Endothelial cell of umbilical vein (primary cell): Measurements from ENCODE around the gene ANXA5. TPM values are rescaled to one million over a fixed set of nuclear protein-coding genes. Genes with fewer than 3 reads are reported as not detected.
A peak's percentile ranks its signal among the peaks of the same experiment; 100 is the strongest.

Experiments
- BruUV-seq: library from RNA; stranded (reverse); fragments of 400-500 nt; replicated peaks from 2 replicates; lab custom pipeline; 2021; lab: Mats Ljungman, UMichigan
- CTCF ChIA-PET: fragments of 300-600, 350-600 bp; sonication (Branson Sonifier 250); formaldehyde crosslinking; loops from one replicate; lab custom pipeline; 2021; ENCODE audit warnings: antibody characterized with exemption, inconsistent platforms; lab: Charles Lee
- POLR2A ChIA-PET: fragments of 300-600, 350-600 bp; sonication (Branson Sonifier 250); formaldehyde crosslinking; loops from one replicate; lab custom pipeline; 2021; ENCODE audit warnings: antibody characterized with exemption, inconsistent platforms; lab: Charles Lee
- DNase-seq: peaks from one replicate; pipeline ENCODE4 v3.0.0-alpha.2; 2011; ENCODE audit warnings: low read depth, low spot score
- FAIRE-seq: peaks from 2 replicates; lab custom pipeline; 2011; peaks lifted over from hg19 to GRCh38; lab: Jason Lieb, UNC
- H2AFZ ChIP-seq: 2 replicates; pipeline ENCODE4 v1.6.0; 2012; ENCODE audit warnings: low read depth, low read length, control low read depth, inconsistent platforms
- H3K27ac ChIP-seq: 2 replicates; pipeline ENCODE4 v1.5.1; 2011; ENCODE audit warnings: low read depth, mild to moderate bottlenecking, control low read depth, low read length, moderate library complexity; ENCODE audit not compliant: insufficient read depth
- H3K27me3 ChIP-seq, 2 experiments: 2 replicates each; pipeline versions ENCODE4 v1.6.0 to v1.6.1; 2011; ENCODE audit warnings: low read length in 2 of 2, mixed read lengths in 1 of 2; ENCODE audit not compliant: control insufficient read depth in 2 of 2, insufficient read depth in 2 of 2
- H3K36me3 ChIP-seq, 2 experiments: 2 replicates in 1 of 2; 3 replicates in 1 of 2; pipeline ENCODE4 v1.5.1; 2011; ENCODE audit warnings: low read length in 2 of 2, mild to moderate bottlenecking in 1 of 2, moderate library complexity in 1 of 2; ENCODE audit not compliant: control insufficient read depth in 2 of 2, insufficient read depth in 2 of 2; ENCODE audit errors: extremely low read depth in 1 of 2
- H3K4me1 ChIP-seq: 3 replicates; pipeline ENCODE4 v1.5.1; 2011; ENCODE audit warnings: mild to moderate bottlenecking, low read length; ENCODE audit not compliant: control insufficient read depth, insufficient read depth; ENCODE audit errors: extremely low read depth
- H3K4me2 ChIP-seq: 2 replicates; pipeline ENCODE4 v1.6.1; 2011; ENCODE audit warnings: low read length, control low read depth, mixed read lengths; ENCODE audit not compliant: insufficient read depth
- H3K4me3 ChIP-seq, 3 experiments: fragments of 200-600 bp in 1 of 3; sonication (generic), shearing (Covaris generic) in 1 of 3; replicated peaks in 1 of 3; 2 replicates each; pipeline ENCODE4 v1.5.1; 2011 to 2016; ENCODE audit warnings: control low read depth in 3 of 3, low read length in 3 of 3, mild to moderate bottlenecking in 2 of 3, inconsistent platforms in 1 of 3, low read depth in 1 of 3, moderate library complexity in 1 of 3; ENCODE audit not compliant: insufficient read depth in 1 of 3
- H3K79me2 ChIP-seq: 2 replicates; pipeline ENCODE4 v1.6.0; 2012; ENCODE audit warnings: low read length, inconsistent platforms; ENCODE audit not compliant: control insufficient read depth, insufficient read depth
- H3K9ac ChIP-seq: replicated peaks from 2 replicates; pipeline ENCODE3; 2011; ENCODE audit warnings: low read length, control low read depth; ENCODE audit not compliant: insufficient read depth; ENCODE audit errors: extremely low read depth
- H3K9me1 ChIP-seq: replicated peaks from 3 replicates; pipeline ENCODE4 v1.6.0; 2011; ENCODE audit warnings: mild to moderate bottlenecking, low read length; ENCODE audit not compliant: control insufficient read depth, insufficient read depth; ENCODE audit errors: extremely low read depth
- H3K9me3 ChIP-seq: replicated peaks from 2 replicates; pipeline ENCODE4 v1.5.1; 2012; ENCODE audit warnings: low read length, inconsistent platforms; ENCODE audit not compliant: control insufficient read depth, insufficient read depth
- H4K20me1 ChIP-seq: replicated peaks from 2 replicates; pipeline ENCODE3; 2011; ENCODE audit warnings: mild to moderate bottlenecking, low read length; ENCODE audit not compliant: control insufficient read depth, insufficient read depth; ENCODE audit errors: extremely low read depth
- EZH2 ChIP-seq: IDR thresholded peaks from 2 replicates; pipeline ENCODE4 v1.6.1; 2012; ENCODE audit warnings: borderline replicate concordance, low read depth, mild to moderate bottlenecking, moderate library complexity, low read length, inconsistent platforms; ENCODE audit not compliant: severe bottlenecking
- FOS ChIP-seq: IDR thresholded peaks from 2 replicates; pipeline ENCODE4 v1.6.1; 2011; ENCODE audit warnings: mild to moderate bottlenecking, low read length, moderate library complexity, borderline replicate concordance; ENCODE audit not compliant: insufficient read depth
- GATA2 ChIP-seq: IDR thresholded peaks from 2 replicates; pipeline ENCODE4 v1.7.0; 2011; ENCODE audit warnings: low read depth, mild to moderate bottlenecking, moderate library complexity, mixed read lengths, low read length; ENCODE audit not compliant: insufficient read length, insufficient read depth
- JUN ChIP-seq: IDR thresholded peaks from 2 replicates; pipeline ENCODE4 v1.6.1; 2011; ENCODE audit warnings: borderline replicate concordance, low read depth; ENCODE audit not compliant: insufficient read length, insufficient read depth
- MYC ChIP-seq: IDR thresholded peaks from one replicate; pipeline ENCODE4 v1.6.1; 2011; ENCODE audit warnings: mild to moderate bottlenecking, low read depth, low read length
- POLR2A ChIP-seq: IDR thresholded peaks from 2 replicates; pipeline ENCODE4 v1.6.1; 2012; ENCODE audit warnings: low read depth, mild to moderate bottlenecking, control low read depth, low read length
- POLR2AphosphoS5 ChIP-seq: IDR thresholded peaks from 2 replicates; pipeline ENCODE4 v1.6.1; 2012; ENCODE audit warnings: low read depth, mild to moderate bottlenecking, control low read depth, low read length, moderate library complexity; ENCODE audit not compliant: insufficient read depth
- dilution Hi-C: fragments of 300-500 bp; cut with MboI; formaldehyde crosslinking; loops from one replicate; pipeline ENCODE4 v1.15.0; 2019; ENCODE audit warnings: low sequenced_read_pairs; ENCODE audit not compliant: extremely low pct_ligation_motif_present
- intact Hi-C: fragments of 100-400 bp; cut with micrococcal nuclease; formaldehyde crosslinking; loops from one replicate; pipeline ENCODE4 v1.10.0; 2022
- polyA plus RNA-seq, 4 experiments: library from polyadenylated mRNA; depleted of rRNA in 3 of 4; stranded (reverse) in 3 of 4; unstranded in 1 of 4; fragments of >200 nt; gene quantifications; 2 replicates each; pipeline versions ENCODE4 v1.2.1 to v1.2.3, GENCODE V29; 2011 to 2012; ENCODE audit warnings: missing spikeins in 1 of 4
- total RNA-seq: library from RNA; stranded (reverse); gene quantifications from 2 replicates; pipeline ENCODE4 v1.2.3, GENCODE V29; 2021
- TF ChIP-seq, protein P1 (sequence below), 2 donors: IDR thresholded peaks; 1 replicate in 1 of 2; 2 replicates in 1 of 2; pipeline ENCODE4 v1.5.1; 2011; ENCODE audit warnings: low read length in 2 of 2, mild to moderate bottlenecking in 2 of 2, moderate library complexity in 2 of 2, control low read depth in 1 of 2, inconsistent platforms in 1 of 2, low read depth in 1 of 2; ENCODE audit not compliant: insufficient read depth in 1 of 2; ENCODE audit errors: extremely low read depth in 1 of 2
- TF ChIP-seq, protein P2 (sequence below): IDR thresholded peaks from 2 replicates; pipeline ENCODE4 v1.6.1; 2011; ENCODE audit not compliant: insufficient read depth, insufficient read length

The ANXA5 gene
- total and polyA plus RNA-seq, 2 donors (not counting 3 experiments of a cell fraction or from before 2014, with no cell fraction given), result 450 to 528 TPM

DNA sequence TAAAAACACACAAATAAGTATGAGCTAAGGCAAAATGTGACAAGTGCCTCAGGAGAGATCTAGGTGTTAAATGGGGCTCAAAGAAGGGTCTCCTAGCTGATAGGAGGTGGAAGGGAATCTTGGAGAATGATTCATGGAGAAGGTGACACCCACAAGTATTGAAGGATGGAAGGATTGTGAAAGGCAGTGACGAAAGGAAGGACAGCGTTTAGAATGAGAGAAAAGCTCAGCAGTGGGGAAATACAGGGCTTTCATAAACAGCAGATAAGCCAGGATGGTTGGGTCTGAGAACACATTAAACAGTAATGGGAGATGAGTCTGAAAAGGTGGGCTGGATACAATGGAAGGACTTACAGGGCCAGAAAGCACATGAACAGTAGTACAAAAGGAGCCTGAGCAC is 11.5 kb downstream of the ANXA5 start:
- H3K4me2 ChIP-seq, result no peak overlapping the region
- H4K20me1 ChIP-seq, result no peaks in the 10 kb centered on the region
- H3K27me3 ChIP-seq, result no peaks in the 10 kb centered on the region
- no peak overlapping the region for H3K9ac ChIP-seq
- no peak overlapping the region for H2AFZ ChIP-seq
- dilution Hi-C loops, result no loop called here
- no TSS peak for BruUV-seq
- peak overlapping the region; percentile 40 for H3K27ac ChIP-seq
- H3K4me3 ChIP-seq, result no peak overlapping the region
- no peaks in the 10 kb centered on the region for H3K9me1 ChIP-seq
- DNase-seq, result no peak
- intact Hi-C loops, result no loop called here
- TF ChIP-seq JUN (no peak), GATA2 (no peak), MYC (no peak), FOS (no peak), POLR2A (no peak), EZH2 (no peak), POLR2AphosphoS5 (no peak)
- TF ChIP-seq, protein P1, sequence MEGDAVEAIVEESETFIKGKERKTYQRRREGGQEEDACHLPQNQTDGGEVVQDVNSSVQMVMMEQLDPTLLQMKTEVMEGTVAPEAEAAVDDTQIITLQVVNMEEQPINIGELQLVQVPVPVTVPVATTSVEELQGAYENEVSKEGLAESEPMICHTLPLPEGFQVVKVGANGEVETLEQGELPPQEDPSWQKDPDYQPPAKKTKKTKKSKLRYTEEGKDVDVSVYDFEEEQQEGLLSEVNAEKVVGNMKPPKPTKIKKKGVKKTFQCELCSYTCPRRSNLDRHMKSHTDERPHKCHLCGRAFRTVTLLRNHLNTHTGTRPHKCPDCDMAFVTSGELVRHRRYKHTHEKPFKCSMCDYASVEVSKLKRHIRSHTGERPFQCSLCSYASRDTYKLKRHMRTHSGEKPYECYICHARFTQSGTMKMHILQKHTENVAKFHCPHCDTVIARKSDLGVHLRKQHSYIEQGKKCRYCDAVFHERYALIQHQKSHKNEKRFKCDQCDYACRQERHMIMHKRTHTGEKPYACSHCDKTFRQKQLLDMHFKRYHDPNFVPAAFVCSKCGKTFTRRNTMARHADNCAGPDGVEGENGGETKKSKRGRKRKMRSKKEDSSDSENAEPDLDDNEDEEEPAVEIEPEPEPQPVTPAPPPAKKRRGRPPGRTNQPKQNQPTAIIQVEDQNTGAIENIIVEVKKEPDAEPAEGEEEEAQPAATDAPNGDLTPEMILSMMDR (IDR thresholded peaks at IDR 0.05; ENCODE audit: extremely low read depth in 1 of 2, insufficient read depth in 1 of 2, low read depth in 1 of 2, low read length in 2 of 2), result no peak
- TF ChIP-seq, protein P2, sequence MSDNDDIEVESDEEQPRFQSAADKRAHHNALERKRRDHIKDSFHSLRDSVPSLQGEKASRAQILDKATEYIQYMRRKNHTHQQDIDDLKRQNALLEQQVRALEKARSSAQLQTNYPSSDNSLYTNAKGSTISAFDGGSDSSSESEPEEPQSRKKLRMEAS, result no peak
- CTCF ChIA-PET, result interaction anchor here (0.9 to 1.8 kb wide), 6 partner anchors 9 to 42 kb away, joined by 3 to 10 read pairs (median 4); no protein-coding TSS in a partner anchor
- peaks cover 81% of the 10 kb centered on the region for H3K79me2 ChIP-seq
- POLR2A ChIA-PET, result no interaction called here
- no peak for FAIRE-seq
- H3K4me1 ChIP-seq, result peaks cover 33% of the 10 kb centered on the region
- H3K9me3 ChIP-seq, result no peaks in the 10 kb centered on the region
- peaks cover 24 to 26% of the 10 kb centered on the region in 2 experiments for H3K36me3 ChIP-seq
